SK-N-SH (cell line): ENCODE results near the gene RIPK4. TPM values are rescaled to one million over a fixed set of nuclear protein-coding genes. Genes with fewer than 3 reads are reported as not detected.

Experiments
- CTCF ChIA-PET: fragments of 300-600, 350-600 bp; formaldehyde crosslinking; extraction: SDS; loops from one replicate; lab custom pipeline; 2021; lab: Yijun Ruan, JAX
- POLR2A ChIA-PET: fragments of 350-600 bp; sonication (Branson Sonifier 250); formaldehyde crosslinking; extraction: SDS; loops from one replicate; lab custom pipeline; 2020; ENCODE audit warnings: antibody characterized with exemption, inconsistent platforms; lab: Yijun Ruan, JAX
- DNase-seq: peaks from one replicate; pipeline ENCODE4 v3.0.0; 2012
- H2AFZ ChIP-seq: fragments of 200-600 bp; sonication (generic); 2 replicates; pipeline ENCODE4 v1.8.1; 2016; ENCODE audit warnings: antibody characterized with exemption, mild to moderate bottlenecking, low read depth
- H3F3A ChIP-seq: fragments of 200-600 bp; sonication (generic); replicated peaks from 2 replicates; pipeline ENCODE3; 2016; ENCODE audit warnings: antibody characterized with exemption, mild to moderate bottlenecking; ENCODE audit not compliant: insufficient read depth
- H3K27ac ChIP-seq, 2 experiments: fragments of 200-500 bp in 1 of 2; fragments of 200-600 bp in 1 of 2; sonication (Bioruptor generic) in 1 of 2; sonication (generic), shearing (Covaris generic) in 1 of 2; 2 replicates each; pipeline versions ENCODE4 v1.5.1 to v1.6.1; 2014 to 2016; ENCODE audit warnings: low read depth in 2 of 2, inconsistent platforms in 1 of 2, low read length in 1 of 2, mild to moderate bottlenecking in 1 of 2, mixed read lengths in 1 of 2
- H3K27me3 ChIP-seq: fragments of 200-600 bp; sonication (generic), shearing (Covaris generic); 2 replicates; pipeline ENCODE4 v1.6.1; 2016; ENCODE audit warnings: mixed run types; ENCODE audit not compliant: insufficient read depth
- H3K36me3 ChIP-seq, 2 experiments: fragments of 200-500 bp in 1 of 2; fragments of 200-600 bp in 1 of 2; sonication (Bioruptor generic) in 1 of 2; sonication (generic) in 1 of 2; replicated peaks in 1 of 2; 2 replicates each; pipeline versions ENCODE3 to v1.5.1; 2014 to 2016; ENCODE audit warnings: low read length in 1 of 2, mild to moderate bottlenecking in 1 of 2; ENCODE audit not compliant: insufficient read depth in 2 of 2, control insufficient read depth in 1 of 2
- H3K4me1 ChIP-seq, 2 experiments: fragments of 200-500 bp in 1 of 2; fragments of 200-600 bp in 1 of 2; sonication (Bioruptor generic) in 1 of 2; sonication (generic), shearing (Covaris generic) in 1 of 2; 2 replicates each; pipeline versions ENCODE4 v1.5.1 to v1.6.1; 2014 to 2016; ENCODE audit warnings: low read depth in 1 of 2, low read length in 1 of 2, mixed run types in 1 of 2; ENCODE audit not compliant: insufficient read depth in 2 of 2, control insufficient read depth in 1 of 2
- H3K4me2 ChIP-seq: fragments of 200-600 bp; sonication (generic), shearing (Covaris generic); 2 replicates; pipeline ENCODE4 v1.6.1; 2017; ENCODE audit warnings: mixed run types
- H3K4me3 ChIP-seq, 2 experiments: fragments of 200-500 bp in 1 of 2; fragments of 200-600 bp in 1 of 2; sonication (Bioruptor generic) in 1 of 2; sonication (generic), shearing (Covaris generic) in 1 of 2; 2 replicates each; pipeline versions ENCODE4 v1.5.1 to v1.8.1; 2014 to 2016; ENCODE audit warnings: low read depth in 2 of 2, inconsistent platforms in 1 of 2, low read length in 1 of 2, mild to moderate bottlenecking in 1 of 2, mixed read lengths in 1 of 2, moderate library complexity in 1 of 2
- H3K79me2 ChIP-seq: fragments of 200-600 bp; sonication (generic); 2 replicates; pipeline ENCODE4 v1.8.1; 2017; ENCODE audit warnings: mild to moderate bottlenecking; ENCODE audit not compliant: insufficient read depth
- H3K9ac ChIP-seq: fragments of 200-600 bp; sonication (generic); 2 replicates; pipeline ENCODE4 v1.6.1; 2017; ENCODE audit warnings: mixed run types
- H3K9me2 ChIP-seq: fragments of 200-600 bp; sonication (generic); 2 replicates; pipeline ENCODE4 v1.6.1; 2017; ENCODE audit warnings: mixed run types
- H3K9me3 ChIP-seq: fragments of 200-600 bp; sonication (generic); 2 replicates; pipeline ENCODE4 v1.6.1; 2017; ENCODE audit warnings: mixed run types, mild to moderate bottlenecking, moderate library complexity
- H4K20me1 ChIP-seq: fragments of 200-600 bp; sonication (generic); 2 replicates; pipeline ENCODE4 v1.6.1; 2017; ENCODE audit warnings: mild to moderate bottlenecking, mixed run types; ENCODE audit not compliant: insufficient read depth
- CHD2 ChIP-seq: fragments of 150-350 bp; IDR thresholded peaks from 2 replicates; pipeline ENCODE4 v1.6.1; 2018; ENCODE audit warnings: low read length; ENCODE audit not compliant: partially characterized antibody
- ELF1 ChIP-seq: IDR thresholded peaks from 2 replicates; pipeline ENCODE4 v1.4.0; 2012
- EP300 ChIP-seq, 2 experiments: IDR thresholded peaks; 2 replicates each; pipeline versions ENCODE4 v1.4.0 to v1.6.1; 2012; ENCODE audit warnings: borderline replicate concordance in 1 of 2, low read depth in 1 of 2, low read length in 1 of 2
- EZH2phosphoT487 ChIP-seq: fragments of 200-600 bp; sonication (generic); IDR thresholded peaks from 2 replicates; pipeline ENCODE4 v1.6.1; 2017; ENCODE audit warnings: low read depth, mixed run types, mild to moderate bottlenecking, antibody characterized with exemption, moderate library complexity, borderline replicate concordance
- FOXM1 ChIP-seq: IDR thresholded peaks from 2 replicates; pipeline ENCODE4 v1.4.0; 2012; ENCODE audit warnings: low read depth, mild to moderate bottlenecking
- GABPA ChIP-seq: IDR thresholded peaks from 2 replicates; pipeline ENCODE4 v1.4.0; 2012; ENCODE audit warnings: low read depth, mild to moderate bottlenecking
- MEF2A ChIP-seq: IDR thresholded peaks from 2 replicates; pipeline ENCODE4 v1.4.0; 2012; ENCODE audit warnings: low read depth, borderline replicate concordance
- NFIC ChIP-seq: IDR thresholded peaks from 2 replicates; pipeline ENCODE4 v1.4.0; 2012; ENCODE audit warnings: borderline replicate concordance
- PBX3 ChIP-seq: IDR thresholded peaks from 2 replicates; pipeline ENCODE4; 2012
- POLR2AphosphoS5 ChIP-seq: IDR thresholded peaks from 2 replicates; pipeline ENCODE4 v1.6.1; 2012; ENCODE audit warnings: low read depth, low read length
- RAD21 ChIP-seq: IDR thresholded peaks from 2 replicates; pipeline ENCODE4 v1.6.1; 2012; ENCODE audit warnings: mild to moderate bottlenecking, low read length
- RFX5 ChIP-seq: IDR thresholded peaks from 2 replicates; pipeline ENCODE4 v1.6.1; 2012; ENCODE audit warnings: mild to moderate bottlenecking, improper control_type of control experiment, low read length
- SIN3A ChIP-seq: IDR thresholded peaks from 2 replicates; pipeline ENCODE4 v1.6.1; 2012; ENCODE audit warnings: low read depth, mild to moderate bottlenecking, low read length, moderate library complexity, borderline replicate concordance
- TAF1 ChIP-seq: IDR thresholded peaks from 2 replicates; pipeline ENCODE4 v1.6.1; 2012; ENCODE audit warnings: low read depth, mild to moderate bottlenecking, low read length, moderate library complexity, borderline replicate concordance
- TCF12 ChIP-seq: IDR thresholded peaks from 2 replicates; pipeline ENCODE4 v1.4.0; 2012
- TEAD4 ChIP-seq: IDR thresholded peaks from 2 replicates; pipeline ENCODE4 v1.4.0; 2012; ENCODE audit warnings: mild to moderate bottlenecking, borderline replicate concordance; ENCODE audit not compliant: insufficient read depth
- USF1 ChIP-seq: IDR thresholded peaks from 2 replicates; pipeline ENCODE4 v1.4.0; 2012; ENCODE audit warnings: low read depth, borderline replicate concordance
- ZBTB33 ChIP-seq: IDR thresholded peaks from 2 replicates; pipeline ENCODE4 v1.4.0; 2012; ENCODE audit warnings: low read depth, borderline replicate concordance
- WGBS: methylation state at CpG from one replicate; pipeline ENCODE4 v1.1.6; 2017; ENCODE audit warnings: low lambda C conversion rate; 5-methylcytosine and 5-hydroxymethylcytosine counted together
- polyA plus RNA-seq, 3 experiments: library from polyadenylated mRNA; depleted of rRNA; stranded (reverse); fragments of >200 nt; gene quantifications; 2 replicates each; pipeline ENCODE4 v1.2.3, GENCODE V29; 2012
- TF ChIP-seq, protein P1 (sequence below): fragments of 150-350 bp; IDR thresholded peaks from 2 replicates; pipeline ENCODE4 v1.6.1; 2017; ENCODE audit warnings: antibody characterized with exemption, low read length, low read depth, borderline replicate concordance
- TF ChIP-seq, protein P2 (sequence below): IDR thresholded peaks from 2 replicates; pipeline ENCODE4 v1.4.0; 2012; ENCODE audit warnings: low read depth

RIPK4 gene
- polyA plus RNA-seq, 1 of the 3 experiments (the other 2 are of a cell fraction): 11.0 TPM

GRCh38 chr21:41765973-41766882 lies 624 bp downstream of the RIPK4 start:
- peak overlapping the region; percentile 68 for H2AFZ ChIP-seq
- peak overlapping the region; percentile 60 to 76 for H3K4me3 ChIP-seq
- CTCF ChIA-PET: no interaction called here
- H3K79me2 ChIP-seq: peaks cover 16% of the 10 kb centered on the region; the same call in 1 of the 2 replicates
- H3K36me3 ChIP-seq: no peaks in the 10 kb centered on the region
- no peaks in the 10 kb centered on the region for H4K20me1 ChIP-seq
- no peak overlapping the region for H3K27ac ChIP-seq
- H3K9ac ChIP-seq: peak overlapping the region; percentile 64; the same call in 1 of the 2 replicates
- H3K9me2 ChIP-seq: no peaks in the 10 kb centered on the region
- TF ChIP-seq SIN3A (no peak), RFX5 (no peak), NFIC (no peak), MEF2A (no peak), PBX3 (no peak), FOXM1 (no peak), CHD2 (no peak), TCF12 (no peak), USF1 (no peak), GABPA (no peak), EP300 (IDR thresholded peaks at IDR 0.05; ENCODE audit: borderline replicate concordance in 1 of 2, low read depth in 1 of 2, low read length in 1 of 2) (no peak), ZBTB33 (no peak), TEAD4 (no peak), TAF1 (no peak), RAD21 (no peak), ELF1 (no peak), EZH2phosphoT487 (no peak), POLR2AphosphoS5 (no peak)
- TF ChIP-seq, protein P1, sequence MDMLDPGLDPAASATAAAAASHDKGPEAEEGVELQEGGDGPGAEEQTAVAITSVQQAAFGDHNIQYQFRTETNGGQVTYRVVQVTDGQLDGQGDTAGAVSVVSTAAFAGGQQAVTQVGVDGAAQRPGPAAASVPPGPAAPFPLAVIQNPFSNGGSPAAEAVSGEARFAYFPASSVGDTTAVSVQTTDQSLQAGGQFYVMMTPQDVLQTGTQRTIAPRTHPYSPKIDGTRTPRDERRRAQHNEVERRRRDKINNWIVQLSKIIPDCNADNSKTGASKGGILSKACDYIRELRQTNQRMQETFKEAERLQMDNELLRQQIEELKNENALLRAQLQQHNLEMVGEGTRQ: no peak
- TF ChIP-seq, protein P2, sequence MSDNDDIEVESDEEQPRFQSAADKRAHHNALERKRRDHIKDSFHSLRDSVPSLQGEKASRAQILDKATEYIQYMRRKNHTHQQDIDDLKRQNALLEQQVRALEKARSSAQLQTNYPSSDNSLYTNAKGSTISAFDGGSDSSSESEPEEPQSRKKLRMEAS: no peak
- TF ChIP-seq, all 33 proteins: peak for 0
- H3K27me3 ChIP-seq: no peaks in the 10 kb centered on the region
- peak overlapping the region; percentile 77 for H3K4me2 ChIP-seq
- DNase-seq: no peak
- 56% methylated on average over 39 of the region's 88 CpGs for WGBS
- H3K9me3 ChIP-seq: no peaks in the 10 kb centered on the region
- POLR2A ChIA-PET: no interaction called here
- H3K4me1 ChIP-seq: peaks cover 0 to 8% of the 10 kb centered on the region in 2 experiments; a peak in 2 of 4 replicates
- H3F3A ChIP-seq: peaks cover 14% of the 10 kb centered on the region
